GM19351 (cell line): ENCODE data around the gene PRDX6.
"Not testable (repeated sequence)": the region's sequence is repeated elsewhere in the genome, so short reads cannot be mapped to it uniquely, and the experiment has no call there.

Experiments used
- ATAC-seq: cut with Tn5 transposase; IDR thresholded peaks from one replicate; pipeline ENCODE4 v1.9.1; 2021; ENCODE audit warnings: mild to moderate bottlenecking, moderate library complexity; ENCODE audit not compliant: unreplicated experiment

The PRDX6 gene

DNA sequence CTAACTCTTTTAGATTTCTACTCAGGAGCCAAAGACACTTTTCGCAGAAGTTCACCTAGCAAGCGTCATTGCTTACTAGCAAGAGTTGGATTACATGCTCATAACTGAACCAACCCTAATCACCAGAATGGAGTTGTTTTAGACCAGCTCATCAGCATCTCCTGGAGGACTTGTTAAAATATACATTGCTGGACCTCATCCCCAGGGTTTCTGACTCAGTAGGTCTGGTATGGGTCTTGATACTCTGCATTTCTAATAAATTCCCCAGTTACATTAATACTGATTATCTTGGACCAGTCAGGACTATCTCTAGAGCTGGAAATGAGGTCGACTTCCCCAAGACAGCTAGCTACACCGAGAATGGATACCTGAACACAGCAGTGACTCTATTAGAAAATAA lies 9.7 kb upstream of the PRDX6 start:
- ATAC-seq = no peak

DNA sequence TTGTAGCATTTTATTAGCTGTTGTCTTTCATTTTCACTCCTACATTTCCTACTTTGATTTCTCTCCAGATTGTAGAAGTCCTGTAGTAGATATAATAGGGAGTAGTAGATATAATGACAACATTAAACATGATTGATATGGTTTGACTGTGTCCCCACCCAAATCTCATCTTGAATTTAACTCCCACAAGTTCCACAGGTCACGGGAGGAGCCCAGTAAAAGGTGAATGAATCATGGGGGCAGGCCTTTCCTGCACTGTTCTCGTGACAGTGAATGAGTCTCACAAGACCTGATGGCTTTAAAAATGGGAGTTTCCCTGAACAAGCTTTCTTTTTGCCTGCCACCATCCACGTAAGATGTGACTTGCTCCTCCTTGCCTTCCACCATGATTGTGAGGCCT lies 7.5 kb upstream of the PRDX6 start:
- ATAC-seq = no peak

DNA sequence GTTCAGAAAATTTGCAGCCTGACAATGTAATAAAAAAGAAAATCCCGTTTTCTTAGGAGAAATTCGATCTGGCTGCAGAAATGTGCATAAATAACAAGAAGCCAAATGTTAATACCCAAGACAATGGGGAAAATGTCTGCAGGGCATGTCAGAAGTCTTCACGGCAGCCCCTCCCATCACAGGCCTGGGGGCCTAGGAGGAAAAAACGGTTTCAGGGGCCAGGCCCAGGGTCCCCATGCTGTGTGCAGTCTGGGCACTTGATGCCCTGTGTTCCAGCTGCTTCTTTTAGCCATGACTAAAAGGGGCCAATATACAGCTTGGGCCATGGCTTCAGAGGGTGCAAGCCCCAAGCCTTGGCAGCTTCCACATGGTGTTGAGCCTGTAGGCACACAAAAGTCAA lies 6.5 kb upstream of the PRDX6 start:
- ATAC-seq = no peak

DNA sequence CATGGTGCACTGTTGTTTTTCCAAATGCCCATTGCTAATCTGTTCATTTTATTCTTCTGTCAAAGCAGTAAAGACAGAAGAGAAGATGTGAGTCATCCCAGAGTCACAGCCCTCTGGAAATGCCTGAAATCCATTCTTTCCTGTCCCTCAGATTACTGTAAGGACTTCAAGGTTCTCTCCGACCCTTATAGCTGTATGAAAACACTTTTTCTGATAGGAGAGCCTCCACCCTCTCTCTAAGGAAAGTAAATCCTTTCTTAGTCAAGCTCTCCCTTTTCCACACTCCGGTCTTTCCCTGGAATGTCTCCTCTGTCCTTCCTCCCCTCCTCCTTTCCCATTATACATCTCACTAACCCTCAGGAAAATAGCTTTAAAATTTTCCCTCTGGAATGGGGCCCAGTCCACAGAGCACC lies 3.5 kb upstream of the PRDX6 start:
- ATAC-seq = no peak

DNA sequence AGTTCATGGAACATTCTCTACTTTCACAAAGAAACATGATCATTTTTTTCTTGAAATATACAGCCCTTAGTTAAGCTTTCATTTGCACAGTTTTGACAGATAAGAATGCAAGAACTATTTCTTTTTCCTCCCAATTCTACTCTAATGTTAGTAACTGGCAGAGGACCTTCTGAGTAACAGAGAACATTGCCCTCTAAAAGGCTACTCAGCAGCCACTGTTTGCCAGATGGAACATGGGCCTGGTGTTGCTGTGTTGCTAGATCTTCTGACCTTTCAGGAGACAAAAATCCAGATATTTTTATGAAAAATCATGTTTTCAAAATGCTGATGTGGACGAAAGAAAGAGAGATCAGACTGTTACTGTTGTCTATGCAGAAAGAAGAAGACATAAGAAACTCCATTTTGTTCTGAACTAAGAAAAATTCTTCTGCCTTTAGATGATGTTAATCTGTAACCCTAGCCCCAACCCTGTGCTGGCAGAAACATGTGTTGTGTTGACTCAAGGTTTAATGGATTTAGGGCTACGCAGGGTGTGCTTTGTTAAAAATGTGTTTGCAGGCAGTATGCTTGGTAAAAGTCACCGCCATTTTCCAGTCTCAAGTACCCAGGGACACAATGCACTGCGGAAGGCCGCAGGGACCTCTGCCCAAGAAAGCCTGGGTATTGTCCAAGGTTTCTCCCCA lies 2.9 kb upstream of the PRDX6 start:
- ATAC-seq = no peak

DNA sequence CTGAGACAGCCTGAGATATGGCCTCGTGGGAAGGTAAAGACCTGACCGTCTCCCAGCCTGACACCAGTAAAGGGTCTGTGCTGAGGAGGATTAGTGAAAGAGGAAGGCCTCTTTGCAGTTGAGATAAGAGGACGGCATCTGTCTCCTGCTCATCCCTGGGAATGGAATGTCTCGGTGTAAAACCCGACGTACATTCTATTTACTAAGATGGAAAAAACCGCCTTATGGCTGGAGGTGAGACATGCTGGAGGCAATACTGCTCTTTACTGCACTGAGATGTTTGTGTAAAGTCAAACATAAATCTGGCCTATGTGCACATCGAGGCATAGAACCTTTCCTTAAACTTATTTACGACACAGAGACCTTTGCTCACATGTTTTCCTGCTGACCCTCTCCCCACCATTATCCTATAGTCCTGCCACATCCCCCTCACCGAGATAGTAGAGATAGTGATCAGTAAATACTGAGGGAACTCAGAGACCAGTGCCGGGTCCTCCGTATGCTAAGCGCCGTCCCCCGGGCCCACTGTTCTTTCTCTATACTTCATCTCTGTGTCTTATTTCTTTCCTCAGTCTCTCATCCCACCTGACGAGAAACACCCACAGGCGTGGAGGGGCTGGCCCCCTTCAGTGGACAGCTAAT lies 2.2 kb upstream of the PRDX6 start:
- ATAC-seq = not testable (repeated sequence)

DNA sequence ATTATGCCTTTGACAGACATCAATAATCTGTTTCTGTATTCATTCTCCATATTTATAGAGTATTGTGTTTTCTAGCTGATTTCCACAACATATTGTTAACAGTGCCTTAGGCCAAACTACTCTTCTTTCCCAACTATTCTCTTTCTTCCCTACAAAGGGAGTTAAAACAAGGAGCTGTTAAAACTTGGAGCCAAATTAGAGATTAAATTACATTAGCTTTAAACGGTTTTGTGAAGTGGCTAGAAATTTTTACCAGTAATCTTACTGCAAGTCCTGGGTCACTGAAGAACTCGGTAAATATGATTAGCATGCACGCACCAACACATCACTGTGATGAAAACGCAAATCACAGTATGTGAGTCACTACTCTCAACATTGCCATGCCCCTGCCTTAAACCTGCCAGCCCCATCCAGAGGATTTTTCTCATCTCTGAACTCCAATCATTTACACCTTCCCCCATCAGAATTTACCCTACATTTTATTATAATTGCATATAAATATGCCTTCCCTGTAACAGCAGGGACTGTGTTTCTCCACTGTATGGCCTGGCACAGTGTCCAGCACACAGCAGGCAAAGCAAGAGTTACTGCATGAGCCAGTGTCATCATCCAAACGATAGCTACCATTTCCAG lies 1.5 kb upstream of the PRDX6 start:
- no peak for ATAC-seq

DNA sequence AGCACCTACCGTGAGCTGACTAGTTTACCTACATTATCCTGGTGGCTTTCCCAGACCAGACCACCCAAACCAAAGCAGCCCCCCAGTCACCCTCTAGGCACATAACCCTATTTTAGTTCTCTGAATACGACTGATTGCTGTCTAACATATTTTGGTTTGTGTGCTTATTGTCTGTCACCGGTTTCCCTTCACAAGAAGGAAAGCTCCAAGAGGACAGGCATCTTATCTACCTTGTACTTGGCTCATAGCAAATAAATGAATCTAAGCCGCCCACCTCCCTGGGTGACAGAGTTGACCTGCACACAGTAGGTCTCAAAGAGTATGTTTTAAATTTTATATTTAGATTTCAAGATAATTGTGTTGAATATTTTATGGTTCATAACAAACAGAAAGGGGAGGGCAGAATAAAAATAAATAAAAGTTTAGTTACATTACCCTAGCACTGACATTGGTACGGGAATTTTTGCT lies 904 bp upstream of the PRDX6 start:
- ATAC-seq = no peak

DNA sequence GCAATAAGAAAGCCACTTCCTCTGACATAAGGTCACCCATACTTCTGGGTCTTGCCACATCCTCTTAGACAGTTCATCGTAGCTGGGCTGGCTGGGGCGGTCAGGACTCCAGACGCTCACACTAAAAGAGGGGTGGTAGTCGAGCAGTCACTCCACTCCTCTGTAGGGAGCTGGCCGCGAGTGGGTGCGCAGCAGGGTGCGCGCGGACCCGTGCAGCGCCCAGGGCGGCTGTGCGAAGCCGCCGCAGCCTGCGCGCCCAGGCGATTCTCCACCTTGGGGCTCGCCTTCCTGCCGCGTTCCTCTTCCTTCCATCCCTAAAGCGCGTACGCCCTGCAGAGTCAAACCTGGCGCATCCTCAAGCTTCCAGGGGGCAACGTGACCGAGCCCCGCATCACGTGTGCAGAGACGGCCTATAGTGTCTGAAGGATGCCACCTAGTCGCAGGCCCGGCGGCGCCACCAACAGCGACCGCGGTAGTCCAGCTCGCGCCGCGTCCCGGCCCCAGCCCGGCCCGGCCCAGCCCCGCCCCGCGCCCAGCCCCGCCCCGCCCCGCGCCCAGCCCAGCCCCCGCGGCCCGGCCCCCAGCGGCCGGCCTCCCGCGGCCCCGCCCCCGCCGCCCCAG lies 360 bp upstream of the PRDX6 start:
- peak; percentile 93 for ATAC-seq

DNA sequence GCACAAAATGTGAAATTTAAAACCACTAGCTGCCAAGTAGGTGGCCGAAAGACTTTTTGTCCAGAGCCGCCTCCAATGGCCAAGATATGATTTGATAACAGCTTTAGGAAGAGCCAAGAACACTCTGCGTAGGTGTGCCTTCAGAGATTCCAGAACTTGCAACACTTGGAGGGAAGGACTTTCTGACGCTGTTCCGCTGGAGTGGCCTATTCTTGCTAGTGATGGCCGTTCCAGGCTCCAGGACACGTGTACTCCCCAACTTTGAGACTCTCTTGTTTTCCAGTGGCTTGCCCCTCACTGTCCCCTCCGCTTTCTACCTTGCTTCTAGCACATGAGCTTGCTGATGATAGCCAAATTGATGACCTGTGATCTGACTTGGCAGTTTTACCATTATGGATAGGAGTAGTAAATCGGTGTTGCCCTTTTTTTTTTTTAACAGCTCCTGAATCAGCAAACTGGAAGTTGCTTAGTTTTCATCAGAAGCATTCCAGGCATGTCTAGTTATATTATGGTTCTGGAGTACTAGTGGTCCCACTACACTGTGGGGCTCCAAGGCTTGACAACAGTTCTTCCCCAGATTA lies 1.0 kb downstream of the PRDX6 start:
- ATAC-seq = no peak

DNA sequence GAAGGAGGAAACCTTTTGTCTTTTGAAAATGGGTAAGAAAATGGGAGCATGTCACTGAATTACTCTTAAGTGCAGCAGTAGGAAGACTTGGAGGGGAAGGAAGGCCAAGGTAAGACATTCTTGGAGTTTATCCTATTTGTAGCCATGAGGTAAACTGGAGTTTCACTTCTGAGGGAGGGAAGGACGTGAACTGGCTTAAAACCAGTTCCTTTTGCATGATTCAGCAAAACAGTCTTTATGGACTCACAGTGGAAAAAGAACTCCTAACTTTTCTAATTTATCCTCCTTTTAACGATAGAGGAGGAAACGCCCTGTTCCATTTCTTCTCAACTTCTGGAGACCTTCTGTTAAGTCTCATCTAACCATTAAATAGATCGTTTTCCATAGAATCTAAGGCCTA lies 2.5 kb downstream of the PRDX6 start:
- no peak for ATAC-seq

DNA sequence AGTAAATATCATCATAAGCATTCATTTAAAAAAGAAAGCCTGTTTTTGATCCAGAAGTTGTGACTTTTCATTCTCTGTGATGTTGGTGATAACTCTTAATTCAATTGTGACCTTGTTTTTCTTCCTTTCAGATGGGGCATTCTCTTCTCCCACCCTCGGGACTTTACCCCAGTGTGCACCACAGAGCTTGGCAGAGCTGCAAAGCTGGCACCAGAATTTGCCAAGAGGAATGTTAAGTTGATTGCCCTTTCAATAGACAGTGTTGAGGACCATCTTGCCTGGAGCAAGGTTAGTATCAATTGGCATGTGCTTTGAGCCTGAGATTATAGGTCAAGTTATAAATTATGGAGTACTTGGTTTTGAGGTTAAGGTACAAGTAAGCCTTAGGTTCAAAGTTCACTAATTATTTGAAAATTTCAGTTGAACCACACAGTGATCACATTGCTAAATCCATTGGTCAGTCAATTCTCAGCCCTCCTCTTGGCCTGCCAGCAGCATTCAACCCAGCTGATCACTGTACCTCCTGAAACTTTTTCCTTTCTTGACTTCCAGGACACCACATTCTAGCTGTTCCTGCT lies 4.1 kb downstream of the PRDX6 start:
- no peak for ATAC-seq

DNA sequence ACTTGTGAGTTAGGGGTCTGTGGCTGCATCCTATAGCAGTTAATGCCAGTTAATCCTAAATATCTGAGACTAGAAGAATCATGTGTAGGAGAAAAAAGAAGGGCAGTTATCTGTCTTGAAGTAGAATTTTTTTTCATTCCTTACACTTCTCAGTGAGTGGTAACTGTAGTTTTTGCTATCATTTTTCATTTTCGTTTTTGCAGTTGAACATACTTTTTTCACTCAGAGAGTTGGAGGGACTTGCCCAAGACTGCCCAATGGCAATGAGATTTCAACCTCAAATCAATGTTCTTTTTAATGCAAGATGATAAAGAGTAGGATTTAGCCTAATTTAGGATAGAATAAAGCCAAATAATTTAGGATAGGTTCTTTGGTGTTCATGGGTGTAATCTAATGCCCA lies 5.5 kb downstream of the PRDX6 start:
- no peak for ATAC-seq

DNA sequence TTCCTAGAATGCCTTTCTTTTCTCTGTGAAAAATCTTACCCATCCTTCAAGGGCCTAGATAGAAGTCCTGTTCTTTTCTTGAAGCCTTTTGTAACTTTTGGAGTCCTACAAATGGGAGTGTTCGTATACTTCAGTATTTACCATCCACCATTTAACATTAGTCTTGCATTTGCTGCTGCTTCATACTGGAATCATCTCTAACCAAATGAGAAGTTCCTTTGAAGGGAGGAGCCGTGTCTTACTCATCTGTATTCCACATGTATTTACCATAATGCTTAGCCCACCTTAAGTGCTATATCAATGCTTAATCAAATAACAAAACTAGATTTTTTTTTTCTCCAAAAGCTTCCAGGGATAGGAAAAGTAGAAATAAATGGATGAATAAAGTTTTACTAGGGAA lies 7.1 kb downstream of the PRDX6 start:
- no peak for ATAC-seq

DNA sequence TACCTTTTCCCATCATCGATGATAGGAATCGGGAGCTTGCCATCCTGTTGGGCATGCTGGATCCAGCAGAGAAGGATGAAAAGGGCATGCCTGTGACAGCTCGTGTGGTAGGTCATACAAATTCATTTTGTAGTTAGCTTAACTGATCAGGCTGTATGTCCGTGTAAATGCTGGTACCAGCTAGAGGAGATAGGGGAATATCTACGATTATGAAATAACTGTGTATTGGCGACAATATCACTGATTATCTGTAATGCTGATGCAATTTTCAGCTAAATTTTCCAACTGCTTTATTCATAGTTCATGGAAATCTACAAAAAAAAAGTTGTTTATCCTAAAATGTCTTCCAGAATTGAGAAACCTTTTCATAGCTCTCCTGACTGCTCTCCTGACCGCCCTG lies 8.3 kb downstream of the PRDX6 start:
- no peak for ATAC-seq

DNA sequence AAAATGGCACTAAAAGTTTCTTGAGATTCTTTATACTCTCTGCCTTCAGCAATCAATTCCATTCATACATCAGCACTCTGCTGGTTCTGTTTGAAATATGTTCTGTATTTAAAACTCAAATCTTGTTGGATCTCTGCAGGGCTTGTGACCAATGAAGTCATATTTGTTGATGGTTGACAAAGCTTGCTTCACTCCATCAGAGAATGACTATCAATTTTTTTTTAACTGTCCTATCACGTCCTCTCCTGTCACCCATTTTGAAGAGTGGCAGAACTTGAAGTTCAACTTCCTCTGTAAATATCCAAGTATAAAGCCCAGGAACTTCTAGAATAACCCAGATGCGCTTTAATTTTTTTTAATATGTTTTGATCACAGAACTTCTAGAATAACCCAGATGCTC lies 10.9 kb downstream of the PRDX6 start:
- ATAC-seq = no peak

DNA sequence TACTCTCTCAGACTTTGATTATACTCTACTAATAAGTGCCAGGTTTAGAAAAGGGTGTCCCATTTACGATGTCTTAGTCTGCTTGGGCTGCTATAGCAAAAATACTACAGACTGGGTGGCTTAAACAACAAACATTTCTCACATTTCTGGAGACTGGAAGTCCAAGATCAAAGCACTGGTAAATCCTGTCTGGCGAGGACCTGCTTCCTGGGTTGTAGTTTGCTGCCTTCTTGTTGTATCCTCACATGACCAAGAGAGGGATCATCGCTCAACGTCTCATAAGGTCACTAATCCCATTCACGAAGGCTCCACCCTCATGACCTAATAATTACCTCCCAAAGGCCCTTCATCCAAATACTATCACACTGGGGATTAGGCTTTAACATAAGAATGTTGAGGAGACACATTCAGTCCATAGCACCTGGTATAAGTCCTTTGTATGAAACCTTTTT lies 12.0 kb downstream of the PRDX6 start:
- ATAC-seq = no peak

DNA sequence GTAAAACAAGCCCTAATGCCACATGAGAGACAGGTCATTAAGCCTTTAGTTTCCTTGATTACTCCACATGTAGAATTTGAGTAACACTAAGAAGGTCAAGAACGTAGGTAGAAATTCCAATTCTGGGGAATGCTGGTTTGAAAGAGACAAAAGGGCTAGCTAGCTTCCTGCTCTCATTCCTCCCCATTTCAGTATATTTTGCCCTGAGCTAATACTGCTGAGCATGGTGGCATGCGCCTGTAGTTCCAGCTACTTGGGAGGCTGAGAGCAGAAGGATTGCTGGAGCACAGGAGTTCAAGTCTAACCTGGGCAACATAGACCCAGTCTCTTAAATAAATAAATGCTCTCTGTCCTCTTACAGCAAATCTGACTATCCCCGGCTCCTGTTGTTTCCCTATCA lies 12.8 kb downstream of the PRDX6 start:
- ATAC-seq = no peak

DNA sequence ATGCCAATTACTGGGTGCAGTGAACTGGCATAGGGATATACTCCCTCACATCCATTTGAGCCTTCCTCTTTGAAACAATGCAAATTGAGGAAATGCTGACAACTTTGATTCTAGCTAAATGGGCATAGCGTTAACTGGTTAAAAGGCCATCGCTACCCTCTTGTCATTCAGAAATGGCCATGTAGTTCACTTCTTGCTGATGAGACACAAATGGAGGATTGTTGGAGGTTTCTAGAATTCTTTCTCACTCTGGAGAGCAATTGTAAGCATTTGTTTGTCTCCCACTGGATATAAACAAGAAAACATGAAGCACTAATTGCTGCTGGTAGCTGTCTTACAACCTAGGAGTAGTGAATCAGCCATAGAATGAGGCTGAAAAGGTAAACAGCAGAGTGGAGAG lies 14.4 kb downstream of the PRDX6 start:
- ATAC-seq = no peak

DNA sequence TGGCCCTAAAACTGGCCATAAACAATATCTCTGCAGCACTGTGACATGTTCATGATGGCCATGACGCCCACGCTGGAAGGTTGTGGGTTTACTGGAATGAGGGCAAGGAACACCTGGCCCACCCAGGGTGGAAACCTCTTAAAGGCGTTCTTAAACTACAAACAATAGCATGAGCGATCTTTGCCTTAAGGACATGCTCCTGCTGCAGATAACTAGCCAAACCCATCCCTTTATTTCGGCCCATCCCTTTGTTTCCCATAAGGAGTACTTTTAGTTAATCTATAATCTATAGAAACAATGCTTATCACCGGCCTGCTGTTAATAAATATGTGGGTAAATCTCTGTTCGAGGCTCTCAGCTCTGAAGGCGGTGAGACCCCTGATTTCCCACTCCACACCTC lies 16.0 kb downstream of the PRDX6 start:
- not testable (repeated sequence) for ATAC-seq

DNA sequence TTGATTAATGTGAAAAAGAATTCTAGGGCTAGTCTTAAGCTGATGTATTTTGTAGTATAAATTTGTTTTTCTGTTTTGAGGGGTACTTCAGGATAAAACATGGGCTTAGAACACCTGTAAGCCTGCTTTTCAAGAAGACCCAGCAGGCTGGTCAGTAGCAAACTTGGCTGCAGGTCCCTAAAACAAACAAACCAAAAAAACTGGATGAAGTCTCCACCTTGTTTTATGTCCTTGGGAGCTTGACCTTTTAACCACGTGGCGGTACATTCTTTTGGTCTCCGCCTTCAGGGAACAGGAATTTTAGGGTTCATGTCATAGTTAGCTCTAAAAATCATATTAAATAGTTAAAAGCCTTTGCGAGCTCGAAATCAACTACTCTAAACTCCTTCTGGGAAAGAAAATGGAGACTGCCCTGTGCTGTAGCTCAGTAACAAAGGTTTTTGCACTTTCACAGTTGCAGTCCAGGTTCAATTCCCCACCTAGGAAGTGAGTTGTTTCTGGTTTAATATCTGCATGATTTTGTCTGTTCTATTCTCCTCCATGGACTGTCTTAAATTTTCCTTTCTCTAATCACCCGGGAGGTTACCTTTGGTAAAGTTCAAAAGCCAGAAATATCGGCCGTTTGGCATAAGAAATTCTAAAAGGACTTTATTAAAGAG lies 18.6 kb downstream of the PRDX6 start:
- ATAC-seq = no peak
